Measurements from ENCODE around the gene MAP7D3. TPM values are rescaled to one million over a fixed set of nuclear protein-coding genes. Genes with fewer than 3 reads are reported as not detected.

Gene MAP7D3
- total RNA-seq, 1 experiment from 2014 or later = 15.0 TPM

GRCh38 chrX:136221851-136222513 is 29.2 kb downstream of the MAP7D3 start:
- peaks cover 7 to 17% of the 10 kb centered on the region in 2 experiments for H3K36me3 ChIP-seq (ENCODE audit: control insufficient read depth in 1 of 2, insufficient read depth in 2 of 2, low read length in 2 of 2)
- peaks cover 11 to 22% of the 10 kb centered on the region in 2 experiments; a peak in 3 of 4 replicates for H3K4me1 ChIP-seq (ENCODE audit: control insufficient read depth in 1 of 2, insufficient read depth in 2 of 2, low read length in 2 of 2)
- no peak overlapping the region for H3K4me3 ChIP-seq (replicated peaks in 1 of 2; ENCODE audit: low read depth in 1 of 2, low read length in 2 of 2)

More at GRCh38 chrX:136221851-136222513, 29.2 kb downstream of the MAP7D3 start:
- intact Hi-C loops (cut with micrococcal nuclease) = no loop called here
- Histone ChIP-seq H4K20me1 (ENCODE audit: insufficient read depth) (no peaks in the 10 kb centered on the region), H3K9me3 (ENCODE audit: control insufficient read depth in 1 of 2, insufficient read depth in 1 of 2, low read depth in 1 of 2, low read length in 2 of 2) (no peaks in the 10 kb centered on the region), H3K79me2 (ENCODE audit: insufficient read depth, low read length) (no peaks in the 10 kb centered on the region), H3K4me2 (ENCODE audit: low read length) (no peak overlapping the region), H3K9me2 (ENCODE audit: insufficient read depth) (no peaks in the 10 kb centered on the region), H3K9ac (ENCODE audit: low read length) (no peak overlapping the region), H3K27ac (ENCODE audit: low read depth, low read length) (no peak overlapping the region), H3K27me3 (ENCODE audit: insufficient read depth, low read length) (no peaks in the 10 kb centered on the region), H2AFZ (ENCODE audit: low read depth, low read length, poor library complexity, severe bottlenecking) (no peak overlapping the region)
- BruUV-seq (replicated peaks) = no TSS peak
- ATAC-seq (no peak), DNase-seq (ENCODE audit: low read depth, low spot score) (no peak)
- TF ChIP-seq CBX3 (IDR thresholded peaks at IDR 0.05; ENCODE audit: low read depth) (no peak), ZFX (IDR thresholded peaks at IDR 0.05) (no peak), TCF7L2 (IDR thresholded peaks at IDR 0.05; ENCODE audit: borderline replicate concordance, extremely low read depth, insufficient read depth, insufficient read length) (no peak), EGR1 (IDR thresholded peaks at IDR 0.05; ENCODE audit: low read depth) (no peak), ZBTB33 (IDR thresholded peaks at IDR 0.05; ENCODE audit: extremely low read depth, insufficient replicate concordance, low read length) (no peak), ELF1 (IDR thresholded peaks at IDR 0.05; ENCODE audit: borderline replicate concordance, low read depth) (no peak), ZNF274 (IDR thresholded peaks at IDR 0.05; ENCODE audit: low read depth, low read length) (no peak), FOSL1 (IDR thresholded peaks at IDR 0.05; ENCODE audit: low read depth) (no peak), MAX (IDR thresholded peaks at IDR 0.05) (no peak), RAD21 (IDR thresholded peaks at IDR 0.05; ENCODE audit: low read depth) (no peak), SRF (IDR thresholded peaks at IDR 0.05; ENCODE audit: low read depth) (no peak), JUND (IDR thresholded peaks at IDR 0.05) (no peak), EZH2 (IDR thresholded peaks at IDR 0.05) (no peak), CEBPB (IDR thresholded peaks at IDR 0.05; ENCODE audit: low read depth) (no peak)
- TF ChIP-seq, protein P1, sequence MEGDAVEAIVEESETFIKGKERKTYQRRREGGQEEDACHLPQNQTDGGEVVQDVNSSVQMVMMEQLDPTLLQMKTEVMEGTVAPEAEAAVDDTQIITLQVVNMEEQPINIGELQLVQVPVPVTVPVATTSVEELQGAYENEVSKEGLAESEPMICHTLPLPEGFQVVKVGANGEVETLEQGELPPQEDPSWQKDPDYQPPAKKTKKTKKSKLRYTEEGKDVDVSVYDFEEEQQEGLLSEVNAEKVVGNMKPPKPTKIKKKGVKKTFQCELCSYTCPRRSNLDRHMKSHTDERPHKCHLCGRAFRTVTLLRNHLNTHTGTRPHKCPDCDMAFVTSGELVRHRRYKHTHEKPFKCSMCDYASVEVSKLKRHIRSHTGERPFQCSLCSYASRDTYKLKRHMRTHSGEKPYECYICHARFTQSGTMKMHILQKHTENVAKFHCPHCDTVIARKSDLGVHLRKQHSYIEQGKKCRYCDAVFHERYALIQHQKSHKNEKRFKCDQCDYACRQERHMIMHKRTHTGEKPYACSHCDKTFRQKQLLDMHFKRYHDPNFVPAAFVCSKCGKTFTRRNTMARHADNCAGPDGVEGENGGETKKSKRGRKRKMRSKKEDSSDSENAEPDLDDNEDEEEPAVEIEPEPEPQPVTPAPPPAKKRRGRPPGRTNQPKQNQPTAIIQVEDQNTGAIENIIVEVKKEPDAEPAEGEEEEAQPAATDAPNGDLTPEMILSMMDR (IDR thresholded peaks at IDR 0.05 in 2 of 3, conservative IDR thresholded peaks at IDR 0.05 in 1 of 3; ENCODE audit: borderline replicate concordance in 1 of 3, insufficient read depth in 1 of 3, low read depth in 2 of 3, low read length in 2 of 3) = no peak
- ChIA-PET POLR2A (no interaction called here), RAD21 (ENCODE audit: low non-redundant PET in 1 of 2, low total read pairs in 2 of 2, uncharacterized antibody in 2 of 2, unreplicated experiment in 2 of 2) (no interaction called here), CTCF (no interaction called here)

Measured in HCT116 (cell line).